H1 (cell line): Measurements from ENCODE around the gene B9D1. TPM values are rescaled to one million over a fixed set of nuclear protein-coding genes. Genes with fewer than 3 reads are reported as not detected.

Source experiments
- CTCF ChIA-PET: fragments of 300-600 bp; sonication (Branson Sonifier 250); formaldehyde crosslinking; loops from one replicate; lab custom pipeline; 2021; ENCODE audit not compliant: partially characterized antibody; lab: Charles Lee
- POLR2A ChIA-PET: fragments of 300-600 bp; sonication (Branson Sonifier 250); formaldehyde crosslinking; loops from one replicate; lab custom pipeline; 2021; ENCODE audit warnings: inconsistent platforms; ENCODE audit not compliant: partially characterized antibody; lab: Charles Lee
- DNase-seq, 2 experiments: peaks; one replicate each; pipeline versions ENCODE4 v3.0.0 to v3.0.0-alpha.2; 2010 to 2022; ENCODE audit warnings: low spot score in 2 of 2, low read depth in 1 of 2, mixed read lengths in 1 of 2
- FAIRE-seq: peaks from 2 replicates; lab custom pipeline; 2011; peaks lifted over from hg19 to GRCh38; lab: Jason Lieb, UNC
- H2AFZ ChIP-seq: 2 replicates; pipeline ENCODE4 v1.8.1; 2012; ENCODE audit warnings: low read length, inconsistent platforms
- H2AK5ac ChIP-seq: 2 replicates; pipeline ENCODE4 v1.6.1; 2013; ENCODE audit warnings: low read depth, low read length
- H2BK120ac ChIP-seq: replicated peaks from 2 replicates; pipeline ENCODE3; 2013; ENCODE audit warnings: low read depth, low read length, inconsistent platforms
- H2BK12ac ChIP-seq: 2 replicates; pipeline ENCODE4 v1.6.1; 2013; ENCODE audit warnings: low read depth, low read length
- H2BK15ac ChIP-seq: 2 replicates; pipeline ENCODE4 v1.6.1; 2013; ENCODE audit warnings: low read length
- H2BK20ac ChIP-seq: 2 replicates; pipeline ENCODE4 v1.6.1; 2013; ENCODE audit warnings: low read length
- H2BK5ac ChIP-seq: 2 replicates; pipeline ENCODE4 v1.6.1; 2013; ENCODE audit warnings: low read depth, low read length
- H3K14ac ChIP-seq: 2 replicates; pipeline ENCODE4 v1.6.1; 2013; ENCODE audit warnings: inconsistent platforms; ENCODE audit not compliant: insufficient read length
- H3K18ac ChIP-seq: 2 replicates; pipeline ENCODE4 v1.6.1; 2013; ENCODE audit warnings: low read length; ENCODE audit errors: extremely low read depth
- H3K23ac ChIP-seq: 2 replicates; pipeline ENCODE4 v1.6.1; 2013; ENCODE audit warnings: inconsistent platforms; ENCODE audit not compliant: insufficient read length
- H3K23me2 ChIP-seq: 2 replicates; pipeline ENCODE4 v1.6.1; 2013; ENCODE audit warnings: low read depth, low read length
- H3K27ac ChIP-seq: 2 replicates; pipeline ENCODE4 v1.6.1; 2011; ENCODE audit warnings: low read depth, low read length, inconsistent platforms
- H3K27me3 ChIP-seq, 4 experiments: replicated peaks in 1 of 4; 1 replicate in 1 of 4; 2 replicates in 3 of 4; pipeline versions ENCODE4 v1.6.1 to v1.8.1; 2011 to 2013; ENCODE audit warnings: low read length in 3 of 4, mild to moderate bottlenecking in 3 of 4, inconsistent platforms in 2 of 4, mixed read lengths in 2 of 4, moderate library complexity in 1 of 4; ENCODE audit not compliant: control insufficient read depth in 3 of 4, insufficient read depth in 3 of 4; ENCODE audit errors: extremely low read depth in 1 of 4
- H3K36me3 ChIP-seq, 4 experiments: 2 replicates each; pipeline versions ENCODE4 v1.6.1 to v1.8.1; 2011 to 2013; ENCODE audit warnings: mild to moderate bottlenecking in 4 of 4, low read length in 3 of 4, moderate library complexity in 2 of 4, control low read depth in 1 of 4, inconsistent platforms in 1 of 4; ENCODE audit not compliant: insufficient read depth in 4 of 4, control insufficient read depth in 2 of 4
- H3K4ac ChIP-seq: replicated peaks from 2 replicates; pipeline ENCODE3; 2013; ENCODE audit warnings: low read length, low read depth, mixed read lengths, inconsistent platforms; ENCODE audit not compliant: insufficient read length
- H3K4me1 ChIP-seq, 4 experiments: replicated peaks in 1 of 4; 1 replicate in 1 of 4; 2 replicates in 3 of 4; pipeline versions ENCODE4 v1.6.1 to v1.8.1; 2011 to 2013; ENCODE audit warnings: low read length in 3 of 4, inconsistent platforms in 2 of 4, mixed read lengths in 1 of 4; ENCODE audit not compliant: insufficient read depth in 4 of 4, control insufficient read depth in 3 of 4
- H3K4me2 ChIP-seq, 2 experiments: 2 replicates each; pipeline versions ENCODE4 v1.6.1 to v1.8.1; 2011 to 2013; ENCODE audit warnings: low read depth in 2 of 2, low read length in 2 of 2, control low read depth in 1 of 2, inconsistent platforms in 1 of 2, mild to moderate bottlenecking in 1 of 2; ENCODE audit not compliant: insufficient read depth in 1 of 2
- H3K4me3 ChIP-seq, 4 experiments: fragments of 200-600, 300-600 bp in 1 of 4; sonication (generic), shearing (Covaris generic), sonication (Bioruptor Twin) in 1 of 4; 2 replicates each; pipeline versions ENCODE4 v1.5.1 to v1.8.1; 2011 to 2016; ENCODE audit warnings: low read length in 4 of 4, low read depth in 3 of 4, control low read depth in 2 of 4, inconsistent platforms in 2 of 4, mild to moderate bottlenecking in 2 of 4, mixed read lengths in 1 of 4, moderate library complexity in 1 of 4; ENCODE audit not compliant: insufficient read depth in 2 of 4; ENCODE audit errors: extremely low read depth in 1 of 4
- H3K56ac ChIP-seq: replicated peaks from 2 replicates; pipeline ENCODE3; 2013; ENCODE audit warnings: low read depth, mild to moderate bottlenecking, mixed read lengths, low read length, inconsistent platforms; ENCODE audit not compliant: insufficient read length
- H3K79me1 ChIP-seq: 2 replicates; pipeline ENCODE4 v1.6.1; 2013; ENCODE audit warnings: low read depth, low read length, control low read depth
- H3K79me2 ChIP-seq, 2 experiments: 2 replicates each; pipeline versions ENCODE4 v1.6.1 to v1.8.1; 2012 to 2013; ENCODE audit warnings: low read length in 2 of 2, mild to moderate bottlenecking in 2 of 2, inconsistent platforms in 1 of 2; ENCODE audit not compliant: insufficient read depth in 2 of 2, control insufficient read depth in 1 of 2
- H3K9ac ChIP-seq, 4 experiments: replicated peaks in 1 of 4; 1 replicate in 1 of 4; 2 replicates in 3 of 4; pipeline versions ENCODE4 v1.6.1 to v1.8.1; 2011 to 2013; ENCODE audit warnings: low read depth in 3 of 4, low read length in 3 of 4, control low read depth in 2 of 4, mild to moderate bottlenecking in 2 of 4, moderate library complexity in 2 of 4, inconsistent platforms in 1 of 4; ENCODE audit errors: extremely low read depth in 1 of 4
- H3K9me3 ChIP-seq, 2 experiments: 2 replicates each; pipeline versions ENCODE4 v1.6.1 to v1.8.1; 2012 to 2013; ENCODE audit warnings: mild to moderate bottlenecking in 2 of 2, moderate library complexity in 2 of 2, control low read depth in 1 of 2, inconsistent platforms in 1 of 2, low read depth in 1 of 2, low read length in 1 of 2, mixed read lengths in 1 of 2; ENCODE audit not compliant: insufficient read depth in 2 of 2
- H4K20me1 ChIP-seq, 2 experiments: replicated peaks in 1 of 2; 2 replicates each; pipeline versions ENCODE3 to v1.8.1; 2011 to 2013; ENCODE audit warnings: inconsistent platforms in 2 of 2, low read length in 2 of 2, mild to moderate bottlenecking in 1 of 2; ENCODE audit not compliant: insufficient read depth in 2 of 2, control insufficient read depth in 1 of 2
- H4K5ac ChIP-seq: 2 replicates; pipeline ENCODE4 v1.6.1; 2013; ENCODE audit warnings: low read length, low read depth, mixed read lengths, inconsistent platforms; ENCODE audit not compliant: insufficient read length
- H4K8ac ChIP-seq: 2 replicates; pipeline ENCODE4 v1.8.0; 2013; ENCODE audit warnings: mild to moderate bottlenecking, moderate library complexity, low read length, inconsistent platforms; ENCODE audit not compliant: insufficient read depth; ENCODE audit errors: extremely low read depth
- H4K91ac ChIP-seq: replicated peaks from 2 replicates; pipeline ENCODE3; 2013; ENCODE audit warnings: low read length, mixed read lengths, inconsistent platforms; ENCODE audit not compliant: insufficient read length
- ATF2 ChIP-seq: IDR thresholded peaks from 2 replicates; pipeline ENCODE4 v1.6.1; 2012; ENCODE audit warnings: low read length, inconsistent platforms
- CBX5 ChIP-seq: fragments of 300-800, 300-1000 bp; sonication (generic); IDR thresholded peaks from 2 replicates; pipeline ENCODE4 v1.7.1; 2016; ENCODE audit warnings: antibody characterized with exemption, low read length, low read depth
- FOSL1 ChIP-seq: IDR thresholded peaks from 2 replicates; pipeline ENCODE4 v1.6.1; 2011; ENCODE audit warnings: mild to moderate bottlenecking, low read depth, low read length, moderate library complexity; ENCODE audit not compliant: insufficient read depth
- GTF2F1 ChIP-seq: IDR thresholded peaks from 2 replicates; pipeline ENCODE4 v1.6.1; 2012; ENCODE audit warnings: low read depth, low read length, improper control_type of control experiment, borderline replicate concordance
- MAX ChIP-seq: IDR thresholded peaks from 2 replicates; pipeline ENCODE4 v1.6.1; 2012; ENCODE audit warnings: inconsistent platforms
- POU5F1 ChIP-seq: IDR thresholded peaks from 2 replicates; pipeline ENCODE4 v1.6.1; 2011; ENCODE audit warnings: low read depth, mild to moderate bottlenecking, low read length, moderate library complexity
- RAD21 ChIP-seq, 2 experiments: IDR thresholded peaks in 1 of 2; conservative IDR thresholded peaks in 1 of 2; 2 replicates each; pipeline ENCODE4 v1.6.1; 2011; ENCODE audit warnings: low read depth in 2 of 2, low read length in 2 of 2, improper control_type of control experiment in 1 of 2, inconsistent platforms in 1 of 2, mild to moderate bottlenecking in 1 of 2, moderate library complexity in 1 of 2
- RFX5 ChIP-seq: IDR thresholded peaks from 2 replicates; pipeline ENCODE4 v1.6.1; 2011; ENCODE audit warnings: low read depth, low read length, improper control_type of control experiment, borderline replicate concordance
- RXRA ChIP-seq: IDR thresholded peaks from 2 replicates; pipeline ENCODE4 v1.6.1; 2011; ENCODE audit warnings: low read depth, mild to moderate bottlenecking, low read length, moderate library complexity; ENCODE audit not compliant: insufficient read depth
- SIX5 ChIP-seq: IDR thresholded peaks from 2 replicates; pipeline ENCODE4 v1.6.1; 2011; ENCODE audit warnings: mild to moderate bottlenecking, low read depth, low read length
- SP2 ChIP-seq: IDR thresholded peaks from 2 replicates; pipeline ENCODE4 v1.6.1; 2012; ENCODE audit warnings: mild to moderate bottlenecking, low read length, inconsistent platforms
- SUZ12 ChIP-seq: fragments of 200-600 bp; sonication (generic); IDR thresholded peaks from 2 replicates; pipeline ENCODE4 v1.6.1; 2012; ENCODE audit warnings: mild to moderate bottlenecking, inconsistent platforms, low read length, moderate library complexity, mixed read lengths
- YY1 ChIP-seq: IDR thresholded peaks from 2 replicates; pipeline ENCODE4 v1.6.1; 2011; ENCODE audit warnings: low read depth, mild to moderate bottlenecking, low read length
- polyA plus RNA-seq, 7 experiments: library from polyadenylated mRNA; depleted of rRNA in 3 of 7; stranded (reverse) in 5 of 7; unstranded in 2 of 7; fragments of >200 nt in 5 of 7; fragments of 200-250 nt in 2 of 7; gene quantifications; 1 replicate in 5 of 7; 2 replicates in 1 of 7; 4 replicates in 1 of 7; pipeline versions ENCODE4 v1.2.1 to v1.2.3, GENCODE V29; 2011 to 2013; ENCODE audit warnings: missing spikeins in 2 of 7, mixed read lengths in 2 of 7
- total RNA-seq: library from RNA; stranded (reverse); fragmentation: NEBNext Ultra II Directional; extraction: Animal tissue kit (Norgen Biotek cat#: 25700); gene quantifications from 2 replicates; pipeline ENCODE4 v1.2.1, GENCODE V29; 2021

Gene B9D1
- total and polyA plus RNA-seq, 2 of the 8 experiments (the other 6 are each of a cell fraction or from before 2014, with no cell fraction given) = 24.6 to 65.7 TPM

GRCh38 chr17:19325542-19325941, 37.0 kb downstream of the B9D1 start:
- no peak overlapping the region for H4K5ac ChIP-seq
- no peaks in the 10 kb centered on the region for H3K79me2 ChIP-seq
- FAIRE-seq (no peak), DNase-seq (no peak)
- H3K18ac ChIP-seq = no peak overlapping the region
- no peak overlapping the region for H3K4ac ChIP-seq
- H3K23me2 ChIP-seq = no peaks in the 10 kb centered on the region
- ChIA-PET POLR2A (interaction anchor here (2.0 kb wide), 1 partner anchor 11 kb away, joined by 4 read pairs; no protein-coding TSS in a partner anchor), CTCF (no interaction called here)
- no peak overlapping the region for H3K9ac ChIP-seq
- no peak overlapping the region for H3K23ac ChIP-seq
- peaks cover 0 to 6% of the 10 kb centered on the region in 2 experiments; a peak in 1 of 4 replicates for H3K9me3 ChIP-seq
- no peak overlapping the region for H2BK5ac ChIP-seq
- no peak overlapping the region for H4K8ac ChIP-seq
- no peak overlapping the region for H2AK5ac ChIP-seq
- H2AFZ ChIP-seq = no peak overlapping the region
- no peak overlapping the region for H2BK12ac ChIP-seq
- no peaks in the 10 kb centered on the region; a peak in 2 of 8 replicates for H3K36me3 ChIP-seq
- no peak overlapping the region for H2BK15ac ChIP-seq
- H4K91ac ChIP-seq = no peak overlapping the region
- H3K4me2 ChIP-seq = no peak overlapping the region
- no peaks in the 10 kb centered on the region for H3K79me1 ChIP-seq
- no peak overlapping the region for H3K4me3 ChIP-seq
- no peak overlapping the region for H2BK120ac ChIP-seq
- H3K27ac ChIP-seq = no peak overlapping the region
- no peaks in the 10 kb centered on the region for H4K20me1 ChIP-seq
- H3K27me3 ChIP-seq = no peaks in the 10 kb centered on the region
- peaks cover 0 to 7% (median 0%) of the 10 kb centered on the region in 4 experiments; a peak in 1 of 7 replicates for H3K4me1 ChIP-seq
- H3K56ac ChIP-seq = no peak overlapping the region
- H2BK20ac ChIP-seq = no peak overlapping the region
- H3K14ac ChIP-seq = no peak overlapping the region
- TF ChIP-seq YY1 (no peak), MAX (no peak), FOSL1 (no peak), GTF2F1 (no peak), RFX5 (no peak), CBX5 (no peak), SP2 (no peak), SUZ12 (no peak), SIX5 (no peak), RXRA (no peak), POU5F1 (no peak), ATF2 (no peak), RAD21 (IDR thresholded peaks at IDR 0.05 in 1 of 2, conservative IDR thresholded peaks at IDR 0.05 in 1 of 2; ENCODE audit: low read depth in 2 of 2, low read length in 2 of 2) (no peak)
